GM12874 (cell line): ENCODE measurements around the gene PSEN2.

Experiments
- TF ChIP-seq, protein P1 (sequence below): IDR thresholded peaks from 2 replicates; pipeline ENCODE4 v1.5.1; 2011; ENCODE audit warnings: low read depth, mild to moderate bottlenecking, control low read depth, low read length, moderate library complexity; ENCODE audit not compliant: insufficient read depth

PSEN2 gene

DNA sequence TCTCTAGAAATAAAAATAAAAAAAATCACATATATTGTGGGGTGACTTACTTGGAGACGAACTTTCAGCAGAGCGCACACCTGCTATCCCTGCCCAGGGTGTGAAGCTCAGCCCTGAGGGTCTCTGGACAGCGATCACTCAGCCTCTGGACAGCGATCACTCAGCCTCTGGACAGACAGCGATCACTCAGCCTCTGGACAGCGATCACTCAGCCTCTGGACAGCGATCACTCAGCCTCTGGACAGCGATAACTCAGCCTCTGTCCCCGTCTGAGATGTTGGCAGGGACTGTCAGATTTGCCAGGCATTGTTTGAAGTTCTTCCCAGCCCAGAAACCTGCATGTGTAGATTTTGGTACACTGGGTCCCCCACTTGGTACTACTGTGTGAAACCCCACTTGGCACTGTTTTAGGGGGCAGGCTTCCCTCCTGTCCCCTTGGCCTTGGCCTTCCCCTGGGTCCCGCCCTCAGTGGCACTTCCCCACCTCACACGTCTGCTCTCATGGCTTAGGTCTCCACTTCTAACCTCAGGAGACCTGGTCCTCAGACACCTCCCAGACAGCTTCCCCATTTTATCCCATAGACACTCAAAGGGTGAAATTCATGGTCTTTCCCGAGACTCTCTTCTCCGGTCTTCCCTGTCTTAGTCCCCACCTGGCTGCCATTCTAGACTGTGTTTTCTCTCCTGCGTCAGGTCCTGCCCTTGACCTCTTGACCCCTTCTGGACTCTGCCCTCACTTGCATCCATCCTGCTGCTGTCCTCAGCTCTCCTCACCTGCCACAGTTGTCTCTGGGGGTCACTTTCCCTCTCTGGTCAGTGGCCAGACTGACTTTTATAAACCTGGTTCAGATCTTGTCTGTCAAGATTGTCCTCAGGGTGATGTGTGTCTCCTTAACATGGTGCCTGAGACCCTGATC, 10.2 kb downstream of the PSEN2 start:
- TF ChIP-seq, protein P1, sequence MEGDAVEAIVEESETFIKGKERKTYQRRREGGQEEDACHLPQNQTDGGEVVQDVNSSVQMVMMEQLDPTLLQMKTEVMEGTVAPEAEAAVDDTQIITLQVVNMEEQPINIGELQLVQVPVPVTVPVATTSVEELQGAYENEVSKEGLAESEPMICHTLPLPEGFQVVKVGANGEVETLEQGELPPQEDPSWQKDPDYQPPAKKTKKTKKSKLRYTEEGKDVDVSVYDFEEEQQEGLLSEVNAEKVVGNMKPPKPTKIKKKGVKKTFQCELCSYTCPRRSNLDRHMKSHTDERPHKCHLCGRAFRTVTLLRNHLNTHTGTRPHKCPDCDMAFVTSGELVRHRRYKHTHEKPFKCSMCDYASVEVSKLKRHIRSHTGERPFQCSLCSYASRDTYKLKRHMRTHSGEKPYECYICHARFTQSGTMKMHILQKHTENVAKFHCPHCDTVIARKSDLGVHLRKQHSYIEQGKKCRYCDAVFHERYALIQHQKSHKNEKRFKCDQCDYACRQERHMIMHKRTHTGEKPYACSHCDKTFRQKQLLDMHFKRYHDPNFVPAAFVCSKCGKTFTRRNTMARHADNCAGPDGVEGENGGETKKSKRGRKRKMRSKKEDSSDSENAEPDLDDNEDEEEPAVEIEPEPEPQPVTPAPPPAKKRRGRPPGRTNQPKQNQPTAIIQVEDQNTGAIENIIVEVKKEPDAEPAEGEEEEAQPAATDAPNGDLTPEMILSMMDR, result no peak

DNA sequence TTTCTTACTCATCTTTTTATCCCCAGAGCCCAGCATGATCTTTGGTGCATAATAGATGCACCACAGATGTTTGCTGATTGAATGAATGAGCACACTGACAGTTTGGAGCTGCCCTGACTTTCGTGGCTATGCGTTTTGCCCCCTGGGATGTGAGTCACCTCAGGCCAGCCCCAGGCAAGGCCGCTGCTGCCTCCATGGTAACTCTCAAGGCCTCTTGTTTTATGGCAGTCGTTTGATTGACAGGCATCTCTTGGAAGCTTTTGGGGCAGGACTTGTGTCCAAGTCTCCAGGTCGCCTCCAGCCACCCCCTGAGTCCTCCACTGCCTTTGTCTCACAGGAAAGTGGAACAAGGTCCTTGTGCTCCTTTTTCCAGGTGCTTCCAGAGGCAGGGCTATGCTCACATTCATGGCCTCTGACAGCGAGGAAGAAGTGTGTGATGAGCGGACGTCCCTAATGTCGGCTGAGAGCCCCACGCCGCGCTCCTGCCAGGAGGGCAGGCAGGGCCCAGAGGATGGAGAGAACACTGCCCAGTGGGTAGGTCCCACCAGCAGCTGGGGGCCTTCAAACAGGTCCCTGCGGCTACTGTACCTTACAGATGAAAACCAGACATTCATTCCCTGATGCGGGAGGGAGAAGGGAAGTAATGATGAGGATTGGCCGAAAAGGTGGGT, 11.2 kb downstream of the PSEN2 start:
- TF ChIP-seq, protein P1, result no peak

DNA sequence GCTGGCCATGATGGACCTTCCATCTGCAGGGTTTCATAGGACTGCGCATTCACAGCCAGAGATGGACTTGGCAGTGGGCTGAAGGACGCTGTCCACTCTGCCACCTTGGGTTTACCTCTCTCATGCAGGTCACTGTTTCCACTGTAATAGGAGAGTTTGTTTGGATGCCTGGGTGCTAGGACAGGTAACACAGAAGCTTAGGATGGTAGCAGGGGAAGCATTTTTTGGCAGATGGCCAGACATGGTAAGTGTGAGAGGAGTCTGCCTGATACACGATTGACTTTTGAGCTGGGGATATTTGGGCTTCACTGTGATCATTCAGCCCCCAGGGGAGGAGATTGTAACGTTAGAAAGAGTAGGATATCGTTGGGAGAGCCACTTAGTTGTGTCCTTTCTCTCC, 11.8 kb downstream of the PSEN2 start:
- TF ChIP-seq, protein P1, result no peak

DNA sequence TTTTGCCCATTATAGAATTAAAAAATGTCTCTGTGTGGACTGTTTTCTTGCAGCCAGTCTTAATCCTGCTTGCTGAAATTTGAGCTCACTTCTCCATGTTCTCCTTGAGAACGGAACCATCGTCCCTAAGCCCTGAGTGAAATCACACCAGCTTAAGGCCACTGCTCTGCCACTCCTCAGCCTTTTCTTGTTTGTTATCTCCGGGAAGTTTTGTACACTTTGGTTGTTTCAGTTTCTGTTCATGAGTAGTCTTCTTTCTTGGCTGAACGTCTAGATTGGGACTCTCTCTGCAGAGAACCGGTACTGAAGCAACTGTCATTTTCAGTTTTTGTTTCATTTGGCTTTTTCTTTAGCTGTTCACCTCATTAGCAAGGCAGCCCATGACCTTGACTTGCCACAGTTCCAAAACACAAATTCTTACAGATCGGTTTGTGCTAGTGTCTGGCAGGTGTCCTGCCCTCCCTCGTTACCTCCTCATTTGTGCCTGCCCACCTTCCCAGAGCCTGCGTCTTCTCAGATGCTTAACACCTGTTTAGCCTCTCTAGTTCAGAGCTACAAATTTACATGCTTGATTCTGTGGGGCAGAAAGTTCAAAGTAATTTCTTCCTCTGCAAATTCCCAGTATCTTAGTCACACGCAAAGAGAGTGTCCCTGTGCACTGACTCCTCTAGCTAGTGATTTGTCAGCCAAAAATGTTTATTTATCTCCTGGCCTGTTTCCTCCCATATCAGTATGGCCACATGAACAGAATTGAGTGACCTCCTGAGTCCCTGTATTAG, 12.4 kb downstream of the PSEN2 start:
- TF ChIP-seq, protein P1, result no peak

DNA sequence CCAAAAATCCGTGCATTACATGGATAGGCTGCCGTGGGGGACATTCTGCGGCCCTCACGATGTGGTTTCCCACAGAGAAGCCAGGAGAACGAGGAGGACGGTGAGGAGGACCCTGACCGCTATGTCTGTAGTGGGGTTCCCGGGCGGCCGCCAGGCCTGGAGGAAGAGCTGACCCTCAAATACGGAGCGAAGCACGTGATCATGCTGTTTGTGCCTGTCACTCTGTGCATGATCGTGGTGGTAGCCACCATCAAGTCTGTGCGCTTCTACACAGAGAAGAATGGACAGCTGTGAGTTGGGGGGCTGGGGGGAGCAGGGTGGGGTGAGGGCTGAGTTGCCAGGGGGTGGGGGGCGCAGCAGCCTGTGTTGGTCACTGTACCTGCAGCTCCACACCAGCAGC, 13.2 kb downstream of the PSEN2 start:
- TF ChIP-seq, protein P1, result no peak

DNA sequence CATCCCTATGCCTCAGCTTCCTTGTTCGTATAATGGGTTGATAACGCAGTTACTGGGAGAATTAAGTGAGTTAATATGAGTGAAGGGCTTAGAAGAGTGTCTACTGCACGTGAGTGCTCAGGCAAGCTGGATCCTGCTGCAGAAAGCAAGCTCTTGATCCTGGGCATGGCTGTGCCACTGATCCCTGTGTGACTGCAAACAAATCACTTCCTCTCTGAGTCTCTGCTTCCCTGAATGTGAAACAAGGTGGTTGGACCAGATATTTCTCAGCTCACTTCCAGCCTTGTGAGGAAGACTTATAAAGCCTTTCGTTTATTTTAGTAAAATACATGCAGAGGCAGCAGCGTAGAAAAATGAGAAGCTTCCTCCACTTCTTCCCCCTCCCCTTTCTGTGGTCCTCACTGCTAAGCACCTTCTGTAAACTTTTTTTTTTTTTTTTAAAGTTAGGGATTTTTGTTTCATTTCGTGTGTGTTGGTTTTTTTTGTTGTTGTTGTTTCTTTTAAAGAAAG, 13.8 kb downstream of the PSEN2 start:
- TF ChIP-seq, protein P1, result no peak
